ENCODE measurements around the gene MAP3K10. TPM values are rescaled to one million over a fixed set of nuclear protein-coding genes. Genes with fewer than 3 reads are reported as not detected.

MAP3K10 gene
- total and polyA plus RNA-seq, 5 experiments from 2014 or later, result 0.15 to 35.6 (median 0.58) TPM

GRCh38 chr19:40231544-40232424, 40.6 kb downstream of the MAP3K10 start:
- Mint-ChIP-seq H3K36me3 (peaks cover 0 to 21% (median 3%) of the 10 kb centered on the region in 3 donors), H3K4me1 (peaks cover 9 to 23% (median 17%) of the 10 kb centered on the region in 4 donors), H3K9me3 (no peaks in the 10 kb centered on the region), H3K4me3 (no peak overlapping the region), H3K27ac (peak overlapping the region in 2 of 10 donors; percentile 40 to 53), H3K27me3 (peaks cover 0 to 3% (median 0%) of the 10 kb centered on the region in 5 donors)
- ATAC-seq (no peak), DNase-seq (no peak)
- POLR2A ChIA-PET, result no interaction called here

- POLR2A ChIA-PET, result no interaction called here
- Mint-ChIP-seq H3K36me3 (peaks cover 0 to 27% (median 7%) of the 10 kb centered on the region in 3 donors), H3K27me3 (peaks cover 0 to 1% (median 0%) of the 10 kb centered on the region in 5 donors), H3K27ac (no peak overlapping the region), H3K4me3 (no peak overlapping the region), H3K4me1 (peaks cover 10 to 19% (median 15%) of the 10 kb centered on the region in 4 donors), H3K9me3 (no peaks in the 10 kb centered on the region)
- DNase-seq (no peak), ATAC-seq (no peak)
These were observed 41.3 kb downstream of the MAP3K10 start for GRCh38 chr19:40232479-40232878.

GRCh38 chr19:40232949-40233810, 42.0 kb downstream of the MAP3K10 start:
- Mint-ChIP-seq H3K4me1 (peaks cover 10 to 18% (median 13%) of the 10 kb centered on the region in 4 donors), H3K27ac (no peak overlapping the region), H3K4me3 (no peak overlapping the region), H3K36me3 (peaks cover 0 to 32% (median 7%) of the 10 kb centered on the region in 3 donors), H3K27me3 (no peaks in the 10 kb centered on the region), H3K9me3 (no peaks in the 10 kb centered on the region)
- DNase-seq, result no peak
- POLR2A ChIA-PET, result no interaction called here
- ATAC-seq, result no peak

GRCh38 chr19:40233811-40234389, 42.7 kb downstream of the MAP3K10 start:
- peaks cover 10 to 15% (median 11%) of the 10 kb centered on the region in 4 donors for H3K4me1 Mint-ChIP-seq
- DNase-seq (no peak), ATAC-seq (no peak)
- POLR2A ChIA-PET, result interaction anchor here (0.6 kb wide), 1 partner anchor 52 kb away, joined by 5 read pairs; no protein-coding TSS in a partner anchor
- H3K9me3 Mint-ChIP-seq, result no peaks in the 10 kb centered on the region
- H3K27ac Mint-ChIP-seq, result peak overlapping the region in 1 of 10 donors; percentile 27
- H3K27me3 Mint-ChIP-seq, result no peaks in the 10 kb centered on the region
- H3K36me3 Mint-ChIP-seq, result peaks cover 0 to 38% (median 7%) of the 10 kb centered on the region in 3 donors
- H3K4me3 Mint-ChIP-seq, result peak overlapping the region in 1 of 10 donors; percentile 60

- no peaks in the 10 kb centered on the region for H3K27me3 Mint-ChIP-seq
- H3K4me1 Mint-ChIP-seq, result peaks cover 4 to 8% (median 7%) of the 10 kb centered on the region in 4 donors
- H3K27ac Mint-ChIP-seq, result peak overlapping the region in 3 of 10 donors; percentile 27 to 29 (median 28)
- no peaks in the 10 kb centered on the region for H3K9me3 Mint-ChIP-seq
- peaks cover 0 to 45% (median 7%) of the 10 kb centered on the region in 3 donors for H3K36me3 Mint-ChIP-seq
- POLR2A ChIA-PET, result no interaction called here
- ATAC-seq (no peak), DNase-seq (no peak)
- no peak overlapping the region for H3K4me3 Mint-ChIP-seq
These were observed 43.4 kb downstream of the MAP3K10 start for GRCh38 chr19:40234429-40235237.

- ATAC-seq (no peak), DNase-seq (no peak)
- Mint-ChIP-seq H3K4me3 (no peak overlapping the region), H3K9me3 (no peaks in the 10 kb centered on the region), H3K27me3 (no peaks in the 10 kb centered on the region), H3K36me3 (peaks cover 0 to 51% (median 9%) of the 10 kb centered on the region in 3 donors), H3K27ac (no peak overlapping the region), H3K4me1 (peaks cover 0 to 7% (median 1%) of the 10 kb centered on the region in 4 donors)
- POLR2A ChIA-PET, result no interaction called here
These were observed 44.2 kb downstream of the MAP3K10 start for GRCh38 chr19:40235238-40236025.

- H3K27ac Mint-ChIP-seq, result no peak overlapping the region
- DNase-seq, result no peak
- H3K27me3 Mint-ChIP-seq, result no peaks in the 10 kb centered on the region
- H3K4me1 Mint-ChIP-seq, result peaks cover 0 to 5% (median 1%) of the 10 kb centered on the region in 4 donors
- POLR2A ChIA-PET, result no interaction called here
- no peaks in the 10 kb centered on the region for H3K9me3 Mint-ChIP-seq
- no peak for ATAC-seq
- no peak overlapping the region for H3K4me3 Mint-ChIP-seq
- peaks cover 0 to 55% (median 9%) of the 10 kb centered on the region in 3 donors for H3K36me3 Mint-ChIP-seq
These were observed 44.8 kb downstream of the MAP3K10 start for GRCh38 chr19:40236026-40236355.

- H3K4me1 Mint-ChIP-seq, result peaks cover 0 to 4% (median 0%) of the 10 kb centered on the region in 4 donors
- DNase-seq (no peak), ATAC-seq (no peak)
- no peaks in the 10 kb centered on the region for H3K9me3 Mint-ChIP-seq
- H3K27ac Mint-ChIP-seq, result no peak overlapping the region
- POLR2A ChIA-PET, result interaction anchor here (1.0 kb wide), 1 partner anchor 37 kb away, joined by 3 read pairs; no protein-coding TSS in a partner anchor
- H3K4me3 Mint-ChIP-seq, result no peak overlapping the region
- peaks cover 0 to 58% (median 9%) of the 10 kb centered on the region in 3 donors for H3K36me3 Mint-ChIP-seq
- no peaks in the 10 kb centered on the region for H3K27me3 Mint-ChIP-seq
These were observed 45.1 kb downstream of the MAP3K10 start for GRCh38 chr19:40236366-40236765.

GRCh38 chr19:40237791-40238190, 46.6 kb downstream of the MAP3K10 start:
- peak overlapping the region in 1 of 10 donors; percentile 25 for H3K27ac Mint-ChIP-seq
- POLR2A ChIA-PET, result interaction anchor here (0.5 kb wide), 1 partner anchor 70 kb away, joined by 3 read pairs; no protein-coding TSS in a partner anchor
- no peak overlapping the region for H3K4me3 Mint-ChIP-seq
- ATAC-seq (no peak), DNase-seq (no peak)
- no peaks in the 10 kb centered on the region for H3K9me3 Mint-ChIP-seq
- peaks cover 0 to 69% (median 9%) of the 10 kb centered on the region in 3 donors for H3K36me3 Mint-ChIP-seq
- no peaks in the 10 kb centered on the region for H3K27me3 Mint-ChIP-seq
- H3K4me1 Mint-ChIP-seq, result peaks cover 0 to 4% (median 0%) of the 10 kb centered on the region in 4 donors

GRCh38 chr19:40238775-40239174, 47.5 kb downstream of the MAP3K10 start:
- no peaks in the 10 kb centered on the region for H3K9me3 Mint-ChIP-seq
- no peak for ATAC-seq
- no peak for DNase-seq
- H3K4me3 Mint-ChIP-seq, result no peak overlapping the region
- H3K4me1 Mint-ChIP-seq, result peaks cover 0 to 4% (median under 1%) of the 10 kb centered on the region in 4 donors
- no peak overlapping the region for H3K27ac Mint-ChIP-seq
- POLR2A ChIA-PET, result interaction anchor here (0.9 kb wide), 1 partner anchor 178 kb away, joined by 3 read pairs; no protein-coding TSS in a partner anchor
- no peaks in the 10 kb centered on the region for H3K27me3 Mint-ChIP-seq
- H3K36me3 Mint-ChIP-seq, result peaks cover 0 to 72% (median 9%) of the 10 kb centered on the region in 3 donors

Measured in naive thymus-derived CD8-positive, alpha-beta T cell (primary cell).